Subcutaneous adipose tissue (tissue), 4 donors: ENCODE data around the gene SLC35F4. TPM values are rescaled to one million over a fixed set of nuclear protein-coding genes. Genes with fewer than 3 reads are reported as not detected.

Experiments used
- CTCF ChIP-seq: fragments of 450-650 bp; IDR thresholded peaks from one replicate; pipeline ENCODE4 v1.5.1; 2016; ENCODE audit warnings: low read depth, mild to moderate bottlenecking, control low read depth, antibody characterized with exemption, moderate library complexity
- total RNA-seq, 4 donors: library from RNA; depleted of rRNA; stranded (reverse); fragments of >200 nt; gene quantifications; one replicate each; pipeline ENCODE4 v1.1.0, GENCODE V29; 2016

The SLC35F4 gene
- total RNA-seq, 4 donors from 2014 or later = not detected

DNA sequence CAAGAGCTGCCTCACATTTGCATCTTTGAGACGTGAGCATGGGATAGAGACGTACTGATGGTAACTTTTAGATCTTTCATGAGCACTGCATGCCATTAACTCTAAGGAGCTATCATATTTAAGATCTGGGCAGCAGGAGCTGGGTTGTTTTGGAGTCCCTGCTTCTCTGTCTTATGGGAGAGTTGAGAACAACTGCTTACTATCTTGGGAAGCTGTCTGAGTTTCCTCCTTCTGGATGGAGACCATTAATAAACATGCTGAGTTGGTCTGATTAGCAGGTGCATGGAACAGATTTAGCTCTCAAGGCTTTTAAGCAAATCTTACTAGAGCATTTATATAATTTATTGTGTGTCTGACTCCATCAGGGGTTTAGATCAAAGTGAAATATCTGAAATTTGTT is 252.9 kb downstream of the SLC35F4 start:
- TF ChIP-seq CTCF = no peak

DNA sequence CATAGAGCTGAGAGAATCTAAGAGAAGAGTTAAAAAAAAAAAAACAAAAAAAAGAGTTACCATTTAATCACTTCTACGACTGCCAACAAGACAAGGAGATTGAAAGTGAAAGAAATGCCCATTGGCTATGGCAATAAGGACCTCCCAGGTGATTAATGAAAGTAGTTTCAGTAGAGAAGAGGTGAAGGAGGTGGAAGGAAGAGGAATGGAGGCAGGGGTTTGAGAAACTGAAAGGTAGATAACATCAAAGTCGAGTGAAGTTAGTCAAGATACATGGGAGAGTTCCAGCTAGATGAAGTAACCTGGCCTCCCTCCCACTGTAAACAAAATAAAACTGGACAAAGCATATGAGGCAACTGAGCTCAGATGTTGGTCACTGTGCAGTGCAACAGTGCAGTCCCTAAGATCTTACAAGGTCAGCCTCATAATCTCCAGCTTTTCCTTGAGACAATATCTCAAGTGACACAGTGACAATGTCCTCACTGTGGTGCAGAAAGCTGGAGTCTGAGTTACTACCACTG is 254.3 kb downstream of the SLC35F4 start:
- no peak for TF ChIP-seq CTCF

DNA sequence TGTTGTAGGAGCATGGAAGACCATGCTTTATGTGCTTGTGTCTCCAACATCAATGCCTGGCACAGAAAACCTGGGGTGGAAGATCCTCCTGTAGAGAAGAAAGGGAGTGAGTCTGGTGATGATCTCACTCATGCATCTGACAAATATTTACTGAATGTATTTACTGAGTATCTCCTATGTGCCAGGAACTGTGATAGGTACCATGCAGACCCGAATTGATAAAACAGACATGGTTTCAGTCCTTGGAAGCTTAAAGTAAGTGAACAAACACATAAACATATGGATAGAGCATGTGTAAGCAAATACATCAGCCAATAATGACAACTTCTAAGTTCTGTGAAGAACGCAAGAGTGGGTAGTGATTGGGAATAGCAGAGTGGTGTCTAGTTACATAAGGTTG is 255.3 kb downstream of the SLC35F4 start:
- no peak for TF ChIP-seq CTCF

GRCh38 chr14:57609192-57610075 is 256.5 kb downstream of the SLC35F4 start:
- no peak for TF ChIP-seq CTCF

DNA sequence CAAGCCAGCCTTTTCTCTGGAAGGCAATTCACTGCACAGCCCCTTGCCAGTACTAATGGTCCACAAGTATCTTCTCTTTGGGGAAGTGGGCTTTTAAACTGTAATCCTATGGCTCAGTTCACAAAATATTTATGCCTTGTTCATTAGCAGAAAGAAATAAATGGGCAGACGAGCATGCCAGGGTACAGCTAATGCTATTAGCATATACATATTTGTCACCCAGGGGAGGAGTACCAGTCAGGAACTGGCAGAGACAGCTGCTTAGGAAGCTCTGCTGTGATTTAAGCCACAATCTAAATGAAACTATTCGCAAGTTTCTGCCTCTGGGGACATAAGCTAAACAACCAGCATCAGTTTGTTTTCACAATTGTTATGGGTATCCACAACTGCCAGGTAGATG is 258.8 kb downstream of the SLC35F4 start:
- no peak for TF ChIP-seq CTCF

DNA sequence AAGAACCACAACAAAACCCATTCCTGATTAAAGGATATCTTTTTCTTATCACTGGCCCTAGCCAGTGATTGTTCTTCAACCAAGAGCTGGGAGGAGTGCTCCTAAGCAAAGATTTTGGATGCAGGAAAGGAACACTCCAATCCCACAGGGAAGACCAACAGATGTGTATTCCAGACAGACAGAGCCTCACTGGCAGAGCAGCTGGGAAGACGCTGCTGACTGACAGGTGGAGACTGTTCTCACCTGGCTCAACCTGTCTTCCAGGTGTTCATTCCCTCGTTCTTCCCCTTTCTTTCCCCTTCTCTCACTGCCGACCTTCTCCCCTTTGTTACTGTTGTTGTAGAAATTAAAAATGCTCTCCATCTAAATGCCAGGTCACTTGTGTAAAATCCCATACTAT is 282.5 kb downstream of the SLC35F4 start:
- TF ChIP-seq CTCF = no peak

- no peak for TF ChIP-seq CTCF
These were observed 283.1 kb downstream of the SLC35F4 start for GRCh38 chr14:57582746-57583145.
